Hepatocyte (in vitro differentiated cells): ENCODE measurements around the gene P2RX1. TPM values are rescaled to one million over a fixed set of nuclear protein-coding genes. Genes with fewer than 3 reads are reported as not detected.

ENCODE experiments used
- DNase-seq: peaks from one replicate; pipeline ENCODE4 v3.0.0-alpha.2; 2016; ENCODE audit warnings: low spot score
- H2AFZ ChIP-seq: fragments of 200-600 bp; sonication (generic); 2 replicates; pipeline ENCODE4 v1.6.0; 2016; ENCODE audit warnings: antibody characterized with exemption, mild to moderate bottlenecking
- H3K27ac ChIP-seq: fragments of 200-600 bp; sonication (generic); 2 replicates; pipeline ENCODE4 v1.5.1; 2016; ENCODE audit warnings: mild to moderate bottlenecking
- H3K27me3 ChIP-seq: fragments of 200-600 bp; sonication (generic); 2 replicates; pipeline ENCODE4 v1.6.1; 2016
- H3K36me3 ChIP-seq: fragments of 200-600 bp; sonication (generic); replicated peaks from 2 replicates; pipeline ENCODE4 v1.5.1; 2016; ENCODE audit warnings: low read depth; ENCODE audit not compliant: insufficient read depth
- H3K4me1 ChIP-seq: fragments of 200-600 bp; sonication (generic); 2 replicates; pipeline ENCODE4 v1.5.1; 2016; ENCODE audit warnings: mild to moderate bottlenecking, moderate library complexity; ENCODE audit not compliant: insufficient read depth
- H3K4me2 ChIP-seq: fragments of 200-600 bp; sonication (generic); 2 replicates; pipeline ENCODE4 v1.6.0; 2016
- H3K4me3 ChIP-seq: fragments of 200-600 bp; sonication (generic); 2 replicates; pipeline ENCODE4 v1.5.1; 2016; ENCODE audit warnings: mild to moderate bottlenecking
- H3K79me2 ChIP-seq: fragments of 200-600 bp; sonication (generic); 2 replicates; pipeline ENCODE4 v1.6.0; 2017; ENCODE audit warnings: mild to moderate bottlenecking
- H3K9me2 ChIP-seq: fragments of 200-600 bp; sonication (generic); replicated peaks from 2 replicates; pipeline ENCODE4 v1.6.0; 2017; ENCODE audit warnings: mild to moderate bottlenecking; ENCODE audit not compliant: insufficient read depth
- H3K9me3 ChIP-seq: fragments of 200-600 bp; sonication (generic); 2 replicates; pipeline ENCODE4 v1.5.1; 2016; ENCODE audit warnings: low read depth, mild to moderate bottlenecking
- H4K20me1 ChIP-seq: fragments of 200-600 bp; sonication (generic); 2 replicates; pipeline ENCODE4 v1.6.0; 2016; ENCODE audit warnings: mild to moderate bottlenecking; ENCODE audit not compliant: insufficient read depth, poor library complexity, severe bottlenecking
- EZH2 ChIP-seq: fragments of 200-600 bp; sonication (generic); IDR thresholded peaks from 2 replicates; pipeline ENCODE4 v1.6.1; 2016; ENCODE audit warnings: antibody characterized with exemption, mild to moderate bottlenecking, borderline replicate concordance
- EZH2phosphoT487 ChIP-seq: fragments of 200-600 bp; sonication (generic); IDR thresholded peaks from one replicate; pipeline ENCODE4 v1.6.1; 2018; ENCODE audit warnings: antibody characterized with exemption, mild to moderate bottlenecking, low read depth, moderate library complexity; ENCODE audit not compliant: unreplicated experiment, severe bottlenecking
- WGBS: methylation state at CpG from one replicate; pipeline ENCODE4 v1.1.6; 2016; ENCODE audit warnings: low lambda C conversion rate; ENCODE audit errors: missing lambda C conversion rate; 5-methylcytosine and 5-hydroxymethylcytosine counted together
- polyA plus RNA-seq: library from polyadenylated mRNA; unstranded; fragments of >200 nt; fragmentation: Nextera tagmentation; extraction: Ambion mirVana; gene quantifications from 2 replicates; pipeline ENCODE4 v1.2.1, GENCODE V29; 2016
- total RNA-seq: library from RNA; depleted of rRNA; stranded (reverse); fragments of >200 nt; gene quantifications from 2 replicates; pipeline ENCODE4 v1.2.3, GENCODE V29; 2014
- TF ChIP-seq, protein P1 (sequence below): fragments of 200-600 bp; sonication (generic); IDR thresholded peaks from 2 replicates; pipeline ENCODE4 v1.5.1; 2016; ENCODE audit warnings: antibody characterized with exemption, mild to moderate bottlenecking; ENCODE audit not compliant: poor library complexity

P2RX1 gene
- total and polyA plus RNA-seq, 2 experiments from 2014 or later: 0.50 to 1.8 TPM

DNA sequence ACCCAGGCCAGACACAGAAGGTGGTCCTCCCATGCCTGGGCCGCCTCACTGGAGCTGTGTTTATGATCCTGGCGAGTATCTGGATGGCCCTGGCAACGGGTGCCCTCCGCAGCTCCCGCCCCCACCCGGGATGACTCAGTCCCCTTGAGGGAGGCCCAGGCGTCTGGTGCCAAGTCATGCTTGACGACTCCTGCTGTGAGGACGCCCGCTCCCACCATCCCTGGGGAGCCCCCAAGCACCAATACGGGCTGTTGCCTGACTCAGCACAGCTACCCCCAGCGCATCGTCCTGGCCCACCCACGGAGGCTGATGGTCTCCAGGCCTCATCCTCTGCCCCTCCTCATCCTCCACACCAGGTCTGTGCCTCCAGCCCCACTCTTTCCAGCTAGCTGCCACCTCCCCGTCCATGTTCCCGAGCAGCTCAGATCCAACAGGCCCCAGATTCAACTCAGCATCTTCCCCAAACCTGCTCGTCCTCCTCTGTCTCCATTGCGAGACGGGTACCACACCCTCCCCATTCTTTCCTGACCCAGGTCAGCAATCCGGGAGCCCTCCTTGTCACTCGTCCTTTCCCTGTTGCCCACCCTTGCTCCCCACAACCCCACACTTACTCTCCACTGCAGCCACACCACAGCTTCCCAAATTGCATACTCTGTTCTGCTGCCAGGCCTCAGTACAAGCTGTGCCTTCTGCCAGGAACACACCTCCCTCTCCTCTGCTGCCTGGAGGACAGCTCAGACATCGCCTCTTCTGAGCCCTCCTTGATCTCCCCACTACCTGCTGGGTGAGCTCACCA is 26.0 kb downstream of the P2RX1 start:
- H2AFZ ChIP-seq: no peak overlapping the region
- H3K27me3 ChIP-seq: no peaks in the 10 kb centered on the region
- peaks cover 4% of the 10 kb centered on the region for H3K79me2 ChIP-seq
- peak; percentile 80 for DNase-seq
- peaks cover 40% of the 10 kb centered on the region for H3K4me1 ChIP-seq
- TF ChIP-seq EZH2phosphoT487 (no peak), EZH2 (no peak)
- TF ChIP-seq, protein P1, sequence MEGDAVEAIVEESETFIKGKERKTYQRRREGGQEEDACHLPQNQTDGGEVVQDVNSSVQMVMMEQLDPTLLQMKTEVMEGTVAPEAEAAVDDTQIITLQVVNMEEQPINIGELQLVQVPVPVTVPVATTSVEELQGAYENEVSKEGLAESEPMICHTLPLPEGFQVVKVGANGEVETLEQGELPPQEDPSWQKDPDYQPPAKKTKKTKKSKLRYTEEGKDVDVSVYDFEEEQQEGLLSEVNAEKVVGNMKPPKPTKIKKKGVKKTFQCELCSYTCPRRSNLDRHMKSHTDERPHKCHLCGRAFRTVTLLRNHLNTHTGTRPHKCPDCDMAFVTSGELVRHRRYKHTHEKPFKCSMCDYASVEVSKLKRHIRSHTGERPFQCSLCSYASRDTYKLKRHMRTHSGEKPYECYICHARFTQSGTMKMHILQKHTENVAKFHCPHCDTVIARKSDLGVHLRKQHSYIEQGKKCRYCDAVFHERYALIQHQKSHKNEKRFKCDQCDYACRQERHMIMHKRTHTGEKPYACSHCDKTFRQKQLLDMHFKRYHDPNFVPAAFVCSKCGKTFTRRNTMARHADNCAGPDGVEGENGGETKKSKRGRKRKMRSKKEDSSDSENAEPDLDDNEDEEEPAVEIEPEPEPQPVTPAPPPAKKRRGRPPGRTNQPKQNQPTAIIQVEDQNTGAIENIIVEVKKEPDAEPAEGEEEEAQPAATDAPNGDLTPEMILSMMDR: no peak
- 56% methylated on average over 15 of the region's 22 CpGs for WGBS
- no peaks in the 10 kb centered on the region for H3K9me3 ChIP-seq
- no peak overlapping the region for H3K4me3 ChIP-seq
- no peaks in the 10 kb centered on the region for H3K36me3 ChIP-seq
- H4K20me1 ChIP-seq: no peaks in the 10 kb centered on the region
- H3K27ac ChIP-seq: peak overlapping the region; percentile 90
- H3K9me2 ChIP-seq: no peaks in the 10 kb centered on the region
- peak overlapping the region; percentile 63 for H3K4me2 ChIP-seq

- H3K27ac ChIP-seq: peak overlapping the region; percentile 90
- WGBS: 84% methylated on average over 16 of the region's 17 CpGs
- no peak overlapping the region for H2AFZ ChIP-seq
- DNase-seq: no peak
- no peaks in the 10 kb centered on the region for H3K36me3 ChIP-seq
- H3K4me1 ChIP-seq: peaks cover 38% of the 10 kb centered on the region
- no peaks in the 10 kb centered on the region for H4K20me1 ChIP-seq
- H3K79me2 ChIP-seq: peaks cover 4% of the 10 kb centered on the region
- H3K4me3 ChIP-seq: no peak overlapping the region
- H3K27me3 ChIP-seq: no peaks in the 10 kb centered on the region
- TF ChIP-seq EZH2phosphoT487 (no peak), EZH2 (no peak)
- TF ChIP-seq, protein P1: no peak
- no peaks in the 10 kb centered on the region for H3K9me2 ChIP-seq
- H3K9me3 ChIP-seq: no peaks in the 10 kb centered on the region
- peak overlapping the region; percentile 63 for H3K4me2 ChIP-seq
These were observed 26.8 kb downstream of the P2RX1 start for GRCh38 chr17:3889325-3890012.

DNA sequence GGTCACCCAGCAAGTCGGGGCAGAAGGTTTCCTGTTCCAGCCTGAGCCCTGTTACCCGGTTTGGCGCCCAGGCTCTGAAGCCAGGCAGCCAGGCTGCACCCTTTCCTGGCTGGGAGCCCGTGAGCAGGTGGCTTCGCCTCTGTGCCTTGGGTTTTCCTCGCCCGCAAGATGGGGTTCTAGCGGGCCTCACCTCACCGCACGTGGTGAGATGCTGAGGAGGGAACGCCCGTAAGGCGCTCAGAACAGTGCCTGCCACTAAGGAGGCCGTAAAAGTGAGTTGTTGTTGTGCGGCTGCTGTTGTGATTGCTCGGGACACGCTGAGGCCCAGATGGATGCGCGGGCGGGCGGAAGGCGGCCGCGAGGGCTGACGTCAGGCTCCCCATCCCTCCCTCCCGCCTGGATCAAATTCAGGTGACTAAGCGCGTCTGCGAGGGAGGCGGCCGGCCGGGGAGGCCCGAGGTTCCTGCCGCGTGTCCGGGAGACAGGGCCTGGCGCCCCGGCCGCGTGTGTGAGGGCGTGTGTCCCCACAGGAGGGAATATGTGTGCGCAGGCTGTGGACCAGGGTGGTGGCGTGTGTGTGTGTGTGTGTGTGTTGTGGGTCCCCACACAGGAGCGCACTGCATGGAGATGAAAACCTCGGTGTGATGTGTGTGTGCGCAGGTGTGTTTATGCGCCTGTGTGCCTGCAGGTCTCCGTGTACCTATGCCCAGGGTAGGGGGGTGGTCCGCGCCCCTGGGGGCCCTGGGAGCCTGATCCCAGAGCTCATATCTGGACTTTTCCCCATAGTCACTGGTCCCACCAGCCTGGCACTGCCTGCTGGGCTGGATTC is 27.7 kb downstream of the P2RX1 start:
- H3K9me3 ChIP-seq: no peaks in the 10 kb centered on the region
- H3K9me2 ChIP-seq: no peaks in the 10 kb centered on the region
- peaks cover 4% of the 10 kb centered on the region for H3K79me2 ChIP-seq
- H3K4me3 ChIP-seq: no peak overlapping the region
- H3K27ac ChIP-seq: peak overlapping the region; percentile 90
- TF ChIP-seq EZH2phosphoT487: no peak
- TF ChIP-seq, protein P1: no peak
- TF ChIP-seq EZH2: no peak
- H3K4me1 ChIP-seq: peaks cover 29% of the 10 kb centered on the region
- H3K36me3 ChIP-seq: no peaks in the 10 kb centered on the region
- H4K20me1 ChIP-seq: no peaks in the 10 kb centered on the region
- no peaks in the 10 kb centered on the region for H3K27me3 ChIP-seq
- H2AFZ ChIP-seq: no peak overlapping the region
- H3K4me2 ChIP-seq: no peak overlapping the region
- peak; percentile 72 for DNase-seq
- WGBS: 63% methylated on average over 42 of the region's 50 CpGs
